Prostate gland (tissue), 2 donors: Measurements from ENCODE around the gene FAM163B.

ENCODE experiments used
- CTCF ChIP-seq, 4 experiments: fragments of 200-600 bp in 2 of 4; fragments of 450-650 bp in 2 of 4; sonication (generic) in 2 of 4; IDR thresholded peaks; 1 replicate in 3 of 4; 2 replicates in 1 of 4; pipeline ENCODE4 v1.5.1; 2016 to 2019; ENCODE audit warnings: antibody characterized with exemption in 4 of 4, mild to moderate bottlenecking in 2 of 4, moderate library complexity in 2 of 4
- POLR2AphosphoS5 ChIP-seq: sonication (generic); formaldehyde crosslinking; IDR thresholded peaks from one replicate; pipeline ENCODE4 v1.6.1; 2017; ENCODE audit warnings: antibody characterized with exemption

DNA sequence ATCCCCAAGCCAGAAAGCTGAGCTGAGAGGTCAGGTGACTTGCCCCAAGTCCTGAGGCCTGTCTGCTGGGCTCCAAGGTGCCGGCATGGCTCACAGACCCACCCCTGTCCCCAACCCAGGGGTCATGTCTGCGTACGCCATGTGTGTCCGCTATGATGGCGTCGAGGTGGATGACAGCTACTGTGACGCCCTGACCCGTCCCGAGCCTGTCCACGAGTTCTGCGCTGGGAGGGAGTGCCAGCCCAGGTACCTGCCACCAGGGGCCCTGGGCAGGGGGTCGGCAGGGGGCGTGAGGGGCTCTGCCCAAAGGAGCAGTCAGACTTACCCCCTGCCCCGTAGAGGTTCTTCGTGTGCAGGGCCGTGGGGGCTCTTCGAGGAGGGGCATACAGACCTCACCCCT lies 42.4 kb downstream of the FAM163B start:
- TF ChIP-seq CTCF (IDR thresholded peaks at IDR 0.05) (no peak), POLR2AphosphoS5 (no peak)
